ENCODE data around the gene EDNRA. TPM values are rescaled to one million over a fixed set of nuclear protein-coding genes. Genes with fewer than 3 reads are reported as not detected.

Gene EDNRA
- total RNA-seq, 1 experiment from 2014 or later: 1.4 TPM

DNA sequence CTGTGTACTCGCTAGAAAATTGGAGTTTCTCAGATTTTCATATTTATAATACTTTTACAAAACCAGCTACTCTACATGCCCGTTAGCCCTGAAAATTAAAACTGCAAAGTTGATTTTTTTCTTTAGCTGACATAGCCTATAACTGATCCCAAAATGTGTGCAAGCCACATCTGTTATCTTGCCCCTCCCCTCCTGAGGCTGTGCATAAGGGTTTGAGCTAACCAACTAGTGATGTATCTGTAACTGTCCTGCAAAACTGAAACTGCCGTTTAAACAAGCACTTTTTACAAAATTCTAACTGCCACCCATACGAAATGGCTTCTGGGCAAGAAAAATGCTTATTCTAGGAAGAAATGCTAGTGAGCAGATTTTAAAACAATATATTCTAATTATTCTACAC, 59.1 kb downstream of the EDNRA start:
- no peaks in the 10 kb centered on the region for H3K36me3 ChIP-seq (replicated peaks; ENCODE audit: control insufficient read depth, insufficient read depth, low read length)
- DNase-seq: no peak
- no peaks in the 10 kb centered on the region for H3K27me3 ChIP-seq (ENCODE audit: control insufficient read depth, insufficient read depth, low read length)
- no peak overlapping the region for H3K4me3 ChIP-seq (ENCODE audit: insufficient read depth, low read depth, low read length)

DNA sequence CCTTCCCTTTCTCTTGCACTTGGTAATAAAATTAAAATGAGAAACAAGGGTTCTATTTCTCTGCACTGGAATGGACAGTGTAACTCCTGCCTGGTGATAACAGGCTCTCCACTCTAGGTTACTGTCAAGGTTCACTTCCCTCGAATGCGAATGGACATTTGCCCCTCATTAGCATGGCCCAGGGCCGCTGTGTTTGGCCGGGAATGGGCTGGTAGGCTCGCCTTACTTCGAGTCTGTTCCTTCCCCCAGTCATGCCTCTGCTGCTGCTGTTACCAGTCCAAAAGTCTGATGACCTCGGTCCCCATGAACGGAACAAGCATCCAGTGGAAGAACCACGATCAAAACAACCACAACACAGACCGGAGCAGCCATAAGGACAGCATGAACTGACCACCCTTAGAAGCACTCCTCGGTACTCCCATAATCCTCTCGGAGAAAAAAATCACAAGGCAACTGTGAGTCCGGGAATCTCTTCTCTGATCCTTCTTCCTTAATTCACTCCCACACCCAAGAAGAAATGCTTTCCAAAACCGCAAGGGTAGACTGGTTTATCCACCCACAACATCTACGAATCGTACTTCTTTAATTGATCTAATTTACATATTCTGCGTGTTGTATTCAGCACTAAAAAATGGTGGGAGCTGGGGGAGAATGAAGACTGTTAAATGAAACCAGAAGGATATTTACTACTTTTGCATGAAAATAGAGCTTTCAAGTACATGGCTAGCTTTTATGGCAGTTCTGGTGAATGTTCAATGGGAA, 61.5 kb downstream of the EDNRA start:
- DNase-seq: no peak
- Histone ChIP-seq H3K4me3 (ENCODE audit: insufficient read depth, low read depth, low read length) (no peak overlapping the region), H3K36me3 (replicated peaks; ENCODE audit: control insufficient read depth, insufficient read depth, low read length) (no peaks in the 10 kb centered on the region), H3K27me3 (ENCODE audit: control insufficient read depth, insufficient read depth, low read length) (no peaks in the 10 kb centered on the region)

DNA sequence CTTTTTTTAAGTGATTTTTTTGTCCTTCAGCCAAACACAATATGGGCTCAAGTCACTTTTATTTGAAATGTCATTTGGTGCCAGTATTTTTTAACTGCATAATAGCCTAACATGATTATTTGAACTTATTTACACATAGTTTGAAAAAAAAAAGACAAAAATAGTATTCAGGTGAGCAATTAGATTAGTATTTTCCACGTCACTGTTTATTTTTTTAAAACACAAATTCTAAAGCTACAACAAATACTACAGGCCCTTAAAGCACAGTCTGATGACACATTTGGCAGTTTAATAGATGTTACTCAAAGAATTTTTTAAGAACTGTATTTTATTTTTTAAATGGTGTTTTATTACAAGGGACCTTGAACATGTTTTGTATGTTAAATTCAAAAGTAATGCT, 62.1 kb downstream of the EDNRA start:
- Histone ChIP-seq H3K36me3 (replicated peaks; ENCODE audit: control insufficient read depth, insufficient read depth, low read length) (no peaks in the 10 kb centered on the region), H3K27me3 (ENCODE audit: control insufficient read depth, insufficient read depth, low read length) (no peaks in the 10 kb centered on the region), H3K4me3 (ENCODE audit: insufficient read depth, low read depth, low read length) (no peak overlapping the region)
- DNase-seq: no peak

DNA sequence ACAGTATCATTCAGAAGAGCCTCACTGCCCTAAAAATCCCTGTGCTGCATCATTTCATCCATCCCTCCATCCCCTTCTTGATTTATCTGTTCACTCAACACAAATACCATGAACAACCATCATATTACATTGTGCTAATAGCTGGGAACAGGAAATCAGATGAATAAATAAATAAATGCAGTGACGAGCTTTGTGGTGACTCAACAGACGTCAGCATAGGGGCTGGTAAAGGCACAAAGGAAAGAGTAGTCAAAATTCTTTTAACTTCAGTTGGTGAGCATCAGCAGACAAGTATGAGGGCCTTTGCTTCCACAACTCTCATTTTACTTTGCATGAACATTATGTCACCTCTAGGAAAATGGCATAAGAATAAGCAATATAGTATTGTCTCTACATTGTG, 65.5 kb downstream of the EDNRA start:
- H3K27me3 ChIP-seq (ENCODE audit: control insufficient read depth, insufficient read depth, low read length): no peaks in the 10 kb centered on the region
- DNase-seq: no peak
- no peak overlapping the region for H3K4me3 ChIP-seq (ENCODE audit: insufficient read depth, low read depth, low read length)
- no peaks in the 10 kb centered on the region for H3K36me3 ChIP-seq (replicated peaks; ENCODE audit: control insufficient read depth, insufficient read depth, low read length)

DNA sequence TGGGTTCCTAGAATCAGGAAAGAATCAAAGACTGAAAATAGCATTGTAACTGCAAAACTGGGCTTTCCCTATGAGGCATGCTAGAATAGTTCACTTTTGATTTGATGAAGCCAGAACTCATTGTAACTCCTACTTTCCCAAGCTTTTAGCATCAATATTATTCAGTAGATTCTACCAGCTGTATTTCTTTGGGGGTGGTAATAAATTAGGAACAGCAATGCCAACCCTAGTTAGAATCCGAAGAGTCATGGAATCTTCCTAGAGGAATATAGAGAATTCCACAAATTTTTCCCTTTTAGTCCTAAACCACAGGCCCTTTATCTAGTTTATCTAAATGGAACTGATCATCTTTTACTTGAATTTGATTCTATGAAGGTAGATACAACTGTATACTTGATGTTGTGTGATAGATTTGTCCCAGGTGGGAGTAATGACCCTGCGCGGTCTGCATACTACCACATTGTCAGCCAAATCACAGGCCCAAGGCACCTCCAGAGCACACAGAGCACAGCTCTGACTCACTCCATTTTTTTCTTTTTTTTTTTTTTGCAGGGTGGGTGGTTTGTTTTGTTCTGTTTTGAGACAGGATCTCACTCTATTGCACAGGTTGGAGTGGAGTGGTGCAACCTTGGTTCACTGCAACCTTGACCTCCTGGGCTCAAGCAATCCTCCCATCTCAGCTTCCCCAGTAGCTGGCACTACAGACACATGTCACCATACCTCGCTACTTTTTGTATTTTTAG, 66.6 kb downstream of the EDNRA start:
- Histone ChIP-seq H3K27me3 (ENCODE audit: control insufficient read depth, insufficient read depth, low read length) (no peaks in the 10 kb centered on the region), H3K36me3 (replicated peaks; ENCODE audit: control insufficient read depth, insufficient read depth, low read length) (no peaks in the 10 kb centered on the region), H3K4me3 (ENCODE audit: insufficient read depth, low read depth, low read length) (no peak overlapping the region)
- DNase-seq: no peak

DNA sequence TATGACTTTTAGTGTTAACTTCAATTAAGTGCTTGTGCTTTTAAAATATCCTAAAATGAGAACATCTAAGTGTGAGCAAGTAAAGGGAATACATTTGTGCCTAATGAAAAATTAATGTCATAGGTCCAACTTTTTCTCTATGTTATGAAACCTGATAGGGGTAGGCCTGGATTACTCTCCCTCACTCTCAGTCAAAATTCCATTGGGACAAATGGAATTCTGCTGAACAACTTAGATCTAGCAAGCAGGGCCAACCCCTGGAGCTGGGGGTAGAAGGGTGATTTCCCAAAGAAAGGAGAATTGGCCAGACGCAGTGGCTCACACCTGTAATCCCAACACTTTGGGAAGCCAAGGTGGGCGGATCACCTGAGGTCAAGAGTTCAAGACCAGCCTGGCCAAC, 67.4 kb downstream of the EDNRA start:
- H3K36me3 ChIP-seq (replicated peaks; ENCODE audit: control insufficient read depth, insufficient read depth, low read length): no peaks in the 10 kb centered on the region
- H3K4me3 ChIP-seq (ENCODE audit: insufficient read depth, low read depth, low read length): no peak overlapping the region

DNA sequence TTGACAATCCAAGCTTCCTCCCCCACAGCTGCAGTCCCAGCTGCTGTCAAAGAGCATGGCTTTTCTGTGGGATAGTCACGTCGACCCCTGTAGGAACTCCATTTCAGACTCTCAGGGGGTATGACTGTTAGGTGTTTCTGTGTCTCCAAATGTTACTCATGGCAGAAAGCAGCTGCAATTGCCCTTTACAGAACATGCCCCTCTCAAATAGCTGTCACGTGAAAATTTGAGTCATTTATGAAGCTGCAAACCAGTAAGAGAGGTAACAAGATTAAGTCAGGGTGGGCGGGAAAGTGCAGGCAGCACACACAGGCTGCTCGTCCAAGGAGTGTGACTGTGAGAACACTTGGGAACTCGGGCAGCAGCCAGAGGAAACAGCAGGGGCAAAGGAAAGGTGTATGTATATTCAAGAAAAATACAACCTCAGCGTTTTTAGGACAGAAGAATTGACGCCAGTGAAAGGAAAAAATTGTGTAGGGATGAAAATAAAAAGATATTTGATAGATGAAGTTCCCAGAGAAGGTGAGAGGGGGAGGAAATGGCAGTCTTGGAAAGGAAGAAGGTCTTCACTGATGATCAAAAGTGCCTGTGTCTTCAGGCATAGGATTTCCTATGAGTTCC, 69.8 kb downstream of the EDNRA start:
- Histone ChIP-seq H3K27me3 (ENCODE audit: control insufficient read depth, insufficient read depth, low read length) (no peaks in the 10 kb centered on the region), H3K4me3 (ENCODE audit: insufficient read depth, low read depth, low read length) (no peak overlapping the region), H3K36me3 (replicated peaks; ENCODE audit: control insufficient read depth, insufficient read depth, low read length) (no peaks in the 10 kb centered on the region)
- no peak for DNase-seq

More for the DNA sequence above, 67.4 kb downstream of the EDNRA start:
- no peak for DNase-seq
- H3K27me3 ChIP-seq (ENCODE audit: control insufficient read depth, insufficient read depth, low read length): no peaks in the 10 kb centered on the region

DNA sequence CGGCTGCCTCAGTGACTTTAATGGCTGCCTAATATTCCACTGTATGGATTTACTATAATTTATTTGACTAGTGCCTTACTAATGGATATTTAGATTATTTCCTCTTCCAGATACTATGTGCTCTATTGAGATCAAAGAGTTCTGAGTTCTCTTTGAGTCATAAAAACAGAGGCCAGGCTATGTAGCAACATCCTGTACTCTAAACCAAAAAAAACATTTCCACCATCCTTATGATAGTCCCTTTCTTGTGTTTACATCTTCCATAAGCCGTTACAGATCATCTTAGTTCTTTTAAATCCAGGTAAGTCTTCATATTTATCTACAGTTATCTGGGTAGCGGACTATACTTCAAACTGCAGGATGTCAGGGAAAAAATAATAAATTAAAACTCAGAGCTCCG, 79.7 kb downstream of the EDNRA start:
- DNase-seq: no peak
- H3K27me3 ChIP-seq (ENCODE audit: control insufficient read depth, insufficient read depth, low read length): no peaks in the 10 kb centered on the region
- no peaks in the 10 kb centered on the region for H3K36me3 ChIP-seq (replicated peaks; ENCODE audit: control insufficient read depth, insufficient read depth, low read length)
- H3K4me3 ChIP-seq (ENCODE audit: insufficient read depth, low read depth, low read length): no peak overlapping the region

DNA sequence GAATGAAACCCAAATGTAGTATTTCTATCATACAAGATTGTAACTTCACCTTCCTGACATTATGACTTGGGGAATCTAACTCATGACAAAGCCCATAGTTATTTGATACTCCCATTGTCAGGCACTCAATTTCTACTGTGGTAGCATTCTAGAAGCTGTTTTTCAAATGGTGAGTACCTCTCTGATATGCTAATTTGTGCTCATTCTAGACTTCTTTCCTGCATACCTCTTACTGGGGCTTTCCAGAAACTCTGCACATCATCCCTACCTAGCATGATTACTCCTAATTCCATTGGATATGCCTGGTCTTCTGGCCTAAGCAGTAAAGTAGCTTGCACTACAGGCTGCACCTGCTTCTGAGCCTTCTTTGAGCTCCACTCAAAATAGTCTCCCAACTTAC, 85.9 kb downstream of the EDNRA start:
- Histone ChIP-seq H3K36me3 (replicated peaks; ENCODE audit: control insufficient read depth, insufficient read depth, low read length) (no peaks in the 10 kb centered on the region), H3K27me3 (ENCODE audit: control insufficient read depth, insufficient read depth, low read length) (no peaks in the 10 kb centered on the region), H3K4me3 (ENCODE audit: insufficient read depth, low read depth, low read length) (no peak overlapping the region)
- no peak for DNase-seq

DNA sequence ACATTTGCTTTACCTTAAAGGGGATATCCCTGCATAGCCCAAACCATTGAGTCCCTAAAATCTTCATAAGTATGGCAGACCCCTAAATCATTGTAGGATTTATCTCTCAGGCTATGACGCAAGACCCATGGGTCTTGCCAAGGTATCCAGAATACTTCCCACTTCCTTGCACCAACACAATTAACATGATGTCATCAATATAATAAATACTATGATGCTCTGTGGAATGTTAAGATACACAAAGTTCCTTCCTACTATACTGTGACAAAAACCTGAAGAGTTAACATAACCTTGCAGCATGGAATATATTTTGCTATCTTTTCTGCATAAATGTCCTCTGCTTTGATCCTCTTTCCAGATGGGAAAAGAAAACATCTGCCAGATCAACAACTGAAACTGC, 86.4 kb downstream of the EDNRA start:
- no peaks in the 10 kb centered on the region for H3K36me3 ChIP-seq (replicated peaks; ENCODE audit: control insufficient read depth, insufficient read depth, low read length)
- DNase-seq: no peak
- H3K4me3 ChIP-seq (ENCODE audit: insufficient read depth, low read depth, low read length): no peak overlapping the region
- H3K27me3 ChIP-seq (ENCODE audit: control insufficient read depth, insufficient read depth, low read length): no peaks in the 10 kb centered on the region

DNA sequence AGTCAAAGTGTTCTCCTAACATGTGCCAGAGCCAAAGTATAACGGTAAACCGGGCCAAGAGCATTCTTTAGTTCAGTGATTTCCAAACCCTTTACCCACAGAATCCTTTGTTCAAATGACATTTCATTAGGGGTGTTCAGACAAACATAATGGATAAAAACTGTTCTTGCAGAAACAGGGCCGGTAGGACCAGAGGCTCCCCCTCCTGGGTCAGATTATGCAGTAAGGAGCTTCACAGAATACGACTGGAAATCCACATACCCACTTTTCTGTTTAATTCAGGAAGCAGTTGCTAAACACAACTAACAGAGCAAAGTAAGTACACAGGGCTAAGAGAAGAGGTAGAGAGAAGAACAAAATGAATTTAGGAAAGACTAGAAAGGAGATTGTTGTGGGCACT, 89.7 kb downstream of the EDNRA start:
- Histone ChIP-seq H3K36me3 (replicated peaks; ENCODE audit: control insufficient read depth, insufficient read depth, low read length) (no peaks in the 10 kb centered on the region), H3K4me3 (ENCODE audit: insufficient read depth, low read depth, low read length) (no peak overlapping the region), H3K27me3 (ENCODE audit: control insufficient read depth, insufficient read depth, low read length) (no peaks in the 10 kb centered on the region)
- DNase-seq: no peak

DNA sequence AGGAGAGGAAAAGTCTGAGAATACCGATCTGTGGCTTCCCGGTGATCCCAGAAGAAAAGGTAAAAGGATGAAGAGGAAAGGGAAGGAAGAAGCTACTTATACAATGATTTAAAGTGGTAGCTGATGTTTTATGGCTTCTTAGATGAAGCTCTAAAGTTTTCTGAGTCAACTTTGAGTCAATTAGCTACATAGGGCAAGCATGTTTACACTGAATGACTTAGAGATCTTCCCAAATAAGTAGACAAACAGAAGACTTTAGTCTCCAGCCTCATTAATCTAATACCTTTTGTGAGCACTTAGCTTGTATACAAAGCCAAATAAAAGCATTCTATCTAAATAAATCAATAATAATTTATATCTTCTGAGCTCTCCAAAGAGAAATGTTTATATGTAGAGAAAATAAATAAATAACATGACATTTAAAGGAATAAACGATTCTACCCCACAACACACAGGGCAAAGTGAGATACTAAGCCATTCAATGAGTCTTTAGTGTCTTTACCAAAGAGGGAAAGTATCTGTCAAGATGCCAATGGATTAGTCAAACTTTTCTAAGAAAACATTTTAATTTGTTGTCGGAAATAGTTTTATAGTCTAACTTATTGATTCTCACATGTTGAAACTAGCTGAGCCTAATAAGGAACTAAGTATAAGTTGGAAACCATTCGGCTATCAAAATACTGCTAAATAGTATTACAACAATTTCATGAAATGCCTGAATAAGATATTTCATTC, 90.3 kb downstream of the EDNRA start:
- Histone ChIP-seq H3K4me3 (ENCODE audit: insufficient read depth, low read depth, low read length) (no peak overlapping the region), H3K27me3 (ENCODE audit: control insufficient read depth, insufficient read depth, low read length) (no peaks in the 10 kb centered on the region), H3K36me3 (replicated peaks; ENCODE audit: control insufficient read depth, insufficient read depth, low read length) (no peaks in the 10 kb centered on the region)
- DNase-seq: no peak

DNA sequence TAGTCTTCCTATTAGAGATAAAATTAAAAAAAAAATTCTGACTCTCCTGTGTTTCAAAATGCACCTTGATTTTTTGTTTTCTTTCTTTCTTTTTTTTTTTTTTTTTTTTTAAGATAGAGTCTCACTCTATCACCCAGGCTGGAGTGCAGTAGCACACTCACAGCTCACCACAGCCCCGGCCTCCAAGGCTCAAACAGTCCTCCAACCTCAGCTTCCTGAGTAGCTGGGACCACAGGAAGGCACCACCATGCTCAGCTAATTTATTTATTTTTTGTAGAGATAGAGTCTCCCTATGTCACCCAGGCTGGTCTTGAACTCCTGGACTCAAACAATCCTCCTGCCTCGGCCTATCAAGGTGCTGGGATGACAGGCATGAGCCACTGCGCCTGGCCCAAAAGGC, 95.2 kb downstream of the EDNRA start:
- DNase-seq: no peak
- H3K4me3 ChIP-seq (ENCODE audit: insufficient read depth, low read depth, low read length): no peak overlapping the region
- H3K27me3 ChIP-seq (ENCODE audit: control insufficient read depth, insufficient read depth, low read length): no peaks in the 10 kb centered on the region
- no peaks in the 10 kb centered on the region for H3K36me3 ChIP-seq (replicated peaks; ENCODE audit: control insufficient read depth, insufficient read depth, low read length)

DNA sequence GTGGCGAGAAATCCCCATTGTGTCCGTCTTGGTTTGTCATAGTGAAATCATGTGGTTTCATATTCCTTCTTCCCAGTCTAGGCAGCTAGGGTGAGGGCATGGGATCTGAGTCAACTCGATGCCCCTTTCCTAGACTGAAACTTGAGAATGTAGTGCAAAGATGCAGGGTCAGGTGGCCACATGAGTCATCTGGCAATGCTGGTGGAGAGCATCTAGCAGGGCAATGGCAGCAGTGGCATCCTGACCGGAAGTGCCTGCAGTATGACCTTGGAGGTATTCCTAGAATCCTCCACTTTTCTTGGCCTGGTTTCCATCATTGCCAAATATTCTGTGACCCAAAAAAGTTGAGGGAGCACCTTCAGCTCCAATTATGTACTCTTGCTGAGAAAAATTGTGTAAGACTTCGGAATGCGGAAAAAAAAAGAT, 97.2 kb downstream of the EDNRA start:
- Histone ChIP-seq H3K36me3 (replicated peaks; ENCODE audit: control insufficient read depth, insufficient read depth, low read length) (no peaks in the 10 kb centered on the region), H3K27me3 (ENCODE audit: control insufficient read depth, insufficient read depth, low read length) (no peaks in the 10 kb centered on the region), H3K4me3 (ENCODE audit: insufficient read depth, low read depth, low read length) (no peak overlapping the region)
- no peak for DNase-seq

Data from H7 (cell line).